ENCODE measurements around the gene FHOD1. TPM values are rescaled to one million over a fixed set of nuclear protein-coding genes. Genes with fewer than 3 reads are reported as not detected.

The FHOD1 gene
- polyA plus RNA-seq, 1 donor = 44.5 TPM

GRCh38 chr16:67249178-67250044 lies 2.1 kb upstream of the FHOD1 start:
- DNase-seq = no peak

GRCh38 chr16:67248401-67249177 lies 1.3 kb upstream of the FHOD1 start, which contains the start of gene SLC9A5:
SLC9A5 (plus strand) TSS chr16:67248979; CDS start chr16:67249015, 36 bp downstream.
- DNase-seq = no peak

- DNase-seq = no peak
Measured at GRCh38 chr16:67248073-67248400, 756 bp upstream of the FHOD1 start.

GRCh38 chr16:67246756-67247191 lies 507 bp downstream of the FHOD1 start:
- no peak for DNase-seq

GRCh38 chr16:67246081-67246755 lies 1.1 kb downstream of the FHOD1 start:
- DNase-seq = peak; percentile 80

- no peak for DNase-seq
Measured at GRCh38 chr16:67245674-67246080, 1.6 kb downstream of the FHOD1 start.

GRCh38 chr16:67245186-67245585 lies 2.1 kb downstream of the FHOD1 start:
- DNase-seq = no peak

GRCh38 chr16:67244387-67245185 lies 2.7 kb downstream of the FHOD1 start:
- no peak for DNase-seq

- no peak for DNase-seq
Measured at GRCh38 chr16:67243481-67243880, 3.8 kb downstream of the FHOD1 start.

GRCh38 chr16:67242138-67242730 lies 5.0 kb downstream of the FHOD1 start:
- DNase-seq = no peak

- no peak for DNase-seq
Measured at GRCh38 chr16:67241008-67241900, 6.0 kb downstream of the FHOD1 start.

GRCh38 chr16:67240506-67240905 lies 6.8 kb downstream of the FHOD1 start:
- DNase-seq = no peak

GRCh38 chr16:67238806-67239470 lies 8.3 kb downstream of the FHOD1 start:
- no peak for DNase-seq

GRCh38 chr16:67238278-67238575 lies 9.1 kb downstream of the FHOD1 start:
- DNase-seq = no peak

- DNase-seq = no peak
Measured at GRCh38 chr16:67237396-67238277, 9.6 kb downstream of the FHOD1 start.

- no peak for DNase-seq
Measured at GRCh38 chr16:67236563-67237395, 10.5 kb downstream of the FHOD1 start.

- no peak for DNase-seq
Measured at GRCh38 chr16:67235816-67236562, 11.3 kb downstream of the FHOD1 start.
